HL-60/S4 treated with retinoic acid at 250 ng/mL for 4 days and 3 days (cell line): ENCODE data around the gene CSF1R.

Experiments
- in situ Hi-C: fragments of 300-500 bp; cut with MboI; formaldehyde crosslinking; loops from 2 replicates; pipeline ENCODE4 v1.7.0; 2022; ENCODE audit warnings: low sequenced_read_pairs

The CSF1R gene

DNA sequence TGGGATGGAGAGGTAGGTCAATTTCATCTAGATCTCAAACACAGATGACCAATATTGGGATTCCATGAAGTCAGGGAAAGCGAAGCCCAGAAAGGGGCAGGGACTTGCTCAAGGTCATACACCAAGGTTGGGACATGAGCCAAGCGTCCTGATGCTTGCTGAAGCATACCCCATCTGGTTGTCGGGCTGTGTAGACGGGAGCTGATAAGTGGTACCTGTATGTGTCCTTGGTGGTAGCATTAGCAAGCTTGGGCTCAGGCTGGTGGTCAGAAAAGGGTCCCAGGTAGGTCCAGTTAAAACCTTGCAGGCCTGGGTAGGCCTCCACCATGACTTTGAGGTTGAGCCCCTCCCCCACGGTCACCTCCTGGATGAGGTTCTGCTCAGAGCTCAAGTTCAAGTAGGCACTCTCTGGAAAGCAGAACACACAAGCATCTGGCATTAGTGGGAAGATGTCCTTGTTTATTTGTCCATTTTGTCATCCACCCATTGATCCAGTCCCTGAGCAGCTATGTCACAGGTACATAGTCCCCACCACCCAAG is 13.2 kb downstream of the CSF1R start:
- in situ Hi-C loops: no loop called here

GRCh38 chr5:150070821-150071220 is 15.5 kb downstream of the CSF1R start:
- in situ Hi-C loops: no loop called here

DNA sequence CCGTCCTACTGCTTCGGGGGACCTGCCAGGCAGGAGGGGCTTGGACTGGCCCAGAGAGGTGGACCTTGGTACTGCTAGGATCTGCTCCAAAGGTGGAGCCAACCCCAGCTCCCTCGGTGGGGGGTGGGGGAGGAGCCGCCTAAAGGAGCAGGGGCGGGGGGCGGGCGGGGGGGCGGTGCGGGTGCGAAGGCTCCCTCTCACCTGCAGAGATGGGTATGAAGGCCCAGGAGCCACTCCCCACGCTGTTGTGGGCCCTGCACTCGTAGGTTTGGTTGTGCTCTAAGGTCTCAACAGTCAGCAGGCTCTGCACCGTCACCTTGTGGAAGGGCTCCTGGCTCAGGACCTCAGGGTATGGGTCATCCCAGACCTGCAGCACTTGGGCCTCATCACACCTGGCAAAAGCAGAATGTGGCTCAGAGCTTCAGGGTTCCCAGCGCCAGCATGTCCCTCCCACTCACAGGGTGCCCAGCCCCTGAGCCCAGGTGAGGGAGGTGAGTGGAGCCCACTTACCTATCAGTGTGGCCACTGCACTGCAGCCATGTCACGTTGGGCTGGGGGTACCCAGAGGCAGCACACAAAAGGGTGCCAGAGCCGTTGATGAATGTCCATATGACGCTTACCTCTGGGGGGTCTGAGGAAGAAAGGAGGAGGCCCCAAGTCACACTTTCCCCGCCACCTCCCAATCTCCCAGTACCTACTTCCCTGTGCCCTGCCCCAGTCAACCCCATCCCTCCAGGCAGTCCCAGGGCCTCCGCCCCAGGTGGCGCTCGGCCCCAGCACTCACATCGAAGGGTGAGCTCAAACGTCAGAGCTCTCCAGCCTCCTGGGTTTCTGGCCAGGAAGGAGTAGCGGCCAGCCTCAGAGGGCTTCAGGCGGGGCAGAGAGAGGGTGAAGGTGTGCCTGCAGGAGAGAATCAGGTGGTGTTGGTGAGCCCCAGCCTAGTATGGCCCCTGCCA is 16.4 kb downstream of the CSF1R start:
- in situ Hi-C loops: no loop called here

DNA sequence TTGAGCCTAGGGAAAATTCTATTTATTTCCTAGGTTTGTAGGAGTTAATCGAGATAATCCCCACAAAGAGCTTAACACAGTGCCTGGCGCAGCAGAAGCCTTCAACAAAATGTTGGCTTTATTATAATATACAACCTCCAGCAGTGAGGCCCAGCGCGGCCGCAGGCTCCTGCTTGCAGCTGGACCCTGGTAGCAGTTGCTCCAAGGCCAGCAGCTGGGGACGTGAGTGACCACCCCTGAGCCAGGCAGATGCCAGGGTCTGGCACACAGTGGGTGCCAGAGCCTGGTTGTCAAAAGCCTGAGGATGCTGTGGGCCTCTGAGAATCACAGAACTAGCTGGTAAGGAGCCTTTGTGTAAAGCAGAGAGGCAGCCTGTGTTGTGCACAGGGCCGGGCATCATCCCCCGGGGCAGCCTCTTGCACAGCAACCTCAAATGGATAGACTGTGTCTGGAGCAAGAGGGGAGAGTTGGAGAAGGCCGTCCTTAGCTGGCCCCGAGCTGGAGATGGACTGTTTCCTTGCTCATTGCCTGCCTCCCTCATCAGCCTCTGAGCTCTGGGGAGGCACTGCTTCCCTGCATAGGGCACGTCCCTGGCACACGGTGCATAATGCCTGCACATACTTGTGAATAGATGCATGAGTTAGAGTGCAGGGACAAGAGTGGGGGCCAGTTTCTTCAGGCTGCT is 17.3 kb downstream of the CSF1R start:
- in situ Hi-C loops: no loop called here

DNA sequence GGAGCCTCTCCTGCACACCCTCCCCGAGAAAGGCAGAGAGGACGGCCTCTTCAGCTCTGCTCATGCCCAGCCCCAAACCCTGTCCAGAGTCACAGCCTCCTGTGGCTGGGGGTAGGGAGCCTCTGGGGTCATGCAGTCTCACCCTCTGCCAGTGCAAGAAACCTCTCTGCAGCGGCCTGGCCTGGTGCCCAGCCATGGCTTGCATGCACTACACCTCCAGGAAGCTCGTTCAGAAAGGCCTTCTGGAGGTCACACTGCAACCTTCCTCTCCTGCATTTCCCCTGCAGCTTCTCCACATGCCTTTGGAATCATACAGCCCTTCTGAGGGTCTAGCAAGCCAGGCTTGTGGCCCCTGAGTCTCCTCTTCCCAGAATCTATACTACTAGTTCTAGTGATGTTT is 17.9 kb downstream of the CSF1R start:
- in situ Hi-C loops: no loop called here

- in situ Hi-C loops: no loop called here
These were observed 18.3 kb downstream of the CSF1R start for GRCh38 chr5:150068071-150068470.

DNA sequence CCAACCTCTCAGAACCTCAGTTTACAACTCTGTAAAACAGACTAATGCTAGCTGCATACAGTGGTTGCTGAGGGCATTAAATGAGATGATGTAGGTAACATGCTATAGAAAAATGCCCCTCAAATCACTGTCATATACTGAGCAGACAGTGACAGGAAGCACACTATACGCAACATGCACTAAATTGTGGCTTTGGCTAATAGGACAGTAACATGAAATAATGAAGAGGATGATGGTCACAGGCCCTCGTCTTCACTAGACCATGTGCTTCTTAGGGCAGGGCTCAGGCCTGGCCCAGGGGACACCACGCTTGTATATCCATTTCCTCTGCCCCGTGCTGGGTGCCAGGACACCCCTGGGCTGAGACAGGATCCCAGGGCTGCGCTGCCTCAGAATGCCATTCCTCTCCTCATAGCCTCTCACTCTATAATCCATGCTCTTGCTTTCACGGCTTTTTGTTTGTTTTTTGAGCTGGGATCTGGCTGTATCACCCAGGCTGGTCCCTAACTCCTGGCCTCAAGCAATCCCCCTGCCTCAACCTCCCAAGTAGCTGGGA is 18.9 kb downstream of the CSF1R start:
- in situ Hi-C loops: no loop called here

DNA sequence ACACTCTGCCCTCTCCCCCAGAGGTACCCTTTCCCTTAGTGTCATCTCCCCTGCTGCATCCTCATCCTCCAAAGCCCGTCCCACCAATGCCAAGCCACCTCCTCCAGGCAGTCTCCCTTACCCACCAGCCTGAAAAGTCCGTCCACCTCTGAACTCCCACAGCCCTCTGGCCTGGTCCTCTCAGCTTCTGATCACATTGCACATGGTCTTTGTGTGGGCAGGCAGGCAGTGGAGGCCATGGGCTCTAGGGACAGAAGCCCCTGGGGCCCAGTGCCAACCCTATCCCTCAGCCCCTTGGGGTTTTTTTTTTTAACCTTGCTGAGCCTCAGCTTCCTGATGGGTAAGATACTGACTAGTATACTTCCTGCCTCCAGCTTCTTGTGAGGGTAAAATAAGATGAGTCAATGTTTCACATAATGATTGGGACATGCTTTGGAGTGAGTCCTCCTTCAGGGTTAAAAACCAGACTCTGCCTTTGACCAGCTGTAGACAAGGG is 19.4 kb downstream of the CSF1R start:
- in situ Hi-C loops: no loop called here

DNA sequence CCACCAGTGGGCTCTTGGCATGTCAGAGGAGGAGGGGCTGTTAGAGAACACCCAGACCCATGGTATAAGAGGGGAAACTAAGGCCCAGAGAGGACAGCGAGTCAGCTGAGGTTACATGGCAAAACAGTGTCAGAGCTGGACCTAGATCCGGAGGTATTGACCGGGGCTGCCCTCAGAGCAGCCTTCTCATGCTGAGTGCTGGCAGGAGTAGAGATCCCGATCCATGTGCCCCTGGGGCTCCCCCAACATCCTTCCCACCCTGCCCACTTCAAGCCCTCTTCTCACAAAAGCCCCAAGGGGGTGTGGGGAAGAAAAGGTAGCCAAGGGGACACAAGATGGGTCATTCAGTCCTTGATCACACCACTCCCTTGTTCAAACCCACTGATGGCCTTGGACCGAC is 19.9 kb downstream of the CSF1R start:
- in situ Hi-C loops: no loop called here

GRCh38 chr5:150065886-150066285 is 20.5 kb downstream of the CSF1R start:
- in situ Hi-C loops: no loop called here

DNA sequence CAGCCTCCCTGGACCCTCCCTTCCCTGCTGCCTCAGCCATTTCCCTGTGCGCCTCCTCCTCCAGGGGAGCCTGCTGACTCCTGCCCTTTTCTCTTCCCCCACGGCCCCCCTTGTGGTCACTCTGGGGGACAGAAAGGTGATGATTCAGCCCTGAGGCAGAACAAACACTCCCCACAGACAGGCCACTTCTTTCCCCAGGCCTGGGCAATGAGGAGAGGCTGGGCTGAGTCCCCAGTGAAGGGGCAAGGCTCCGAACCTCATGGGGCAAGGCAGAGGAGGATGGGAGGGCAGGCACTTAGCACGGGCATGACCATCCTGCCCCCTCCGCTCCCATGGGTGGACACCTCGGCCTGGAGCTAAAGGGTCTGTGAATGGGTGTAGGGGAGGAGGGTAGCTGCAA is 21.0 kb downstream of the CSF1R start:
- in situ Hi-C loops: no loop called here

- in situ Hi-C loops: no loop called here
These were observed 21.6 kb downstream of the CSF1R start for GRCh38 chr5:150064681-150065220.

DNA sequence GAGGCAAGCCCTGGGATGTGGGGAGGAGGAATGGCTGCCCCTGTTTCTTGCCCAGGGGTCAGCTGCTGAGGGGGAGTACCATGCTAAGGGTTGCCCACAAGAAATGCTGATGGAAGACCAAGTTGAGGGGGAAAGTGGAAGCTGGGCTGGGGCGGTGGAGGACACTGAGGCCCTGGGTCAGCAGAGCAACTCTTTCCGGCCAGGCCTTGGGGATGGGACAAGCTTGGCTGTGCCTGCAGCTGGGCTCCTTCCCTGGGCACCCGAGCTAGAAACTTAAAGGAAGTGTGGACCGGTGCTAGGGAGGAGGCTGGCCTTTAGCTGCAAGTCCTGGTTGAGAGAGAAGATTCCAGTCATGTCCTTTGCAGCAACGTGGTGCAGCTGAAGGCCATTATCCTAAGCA is 22.7 kb downstream of the CSF1R start:
- in situ Hi-C loops: no loop called here

DNA sequence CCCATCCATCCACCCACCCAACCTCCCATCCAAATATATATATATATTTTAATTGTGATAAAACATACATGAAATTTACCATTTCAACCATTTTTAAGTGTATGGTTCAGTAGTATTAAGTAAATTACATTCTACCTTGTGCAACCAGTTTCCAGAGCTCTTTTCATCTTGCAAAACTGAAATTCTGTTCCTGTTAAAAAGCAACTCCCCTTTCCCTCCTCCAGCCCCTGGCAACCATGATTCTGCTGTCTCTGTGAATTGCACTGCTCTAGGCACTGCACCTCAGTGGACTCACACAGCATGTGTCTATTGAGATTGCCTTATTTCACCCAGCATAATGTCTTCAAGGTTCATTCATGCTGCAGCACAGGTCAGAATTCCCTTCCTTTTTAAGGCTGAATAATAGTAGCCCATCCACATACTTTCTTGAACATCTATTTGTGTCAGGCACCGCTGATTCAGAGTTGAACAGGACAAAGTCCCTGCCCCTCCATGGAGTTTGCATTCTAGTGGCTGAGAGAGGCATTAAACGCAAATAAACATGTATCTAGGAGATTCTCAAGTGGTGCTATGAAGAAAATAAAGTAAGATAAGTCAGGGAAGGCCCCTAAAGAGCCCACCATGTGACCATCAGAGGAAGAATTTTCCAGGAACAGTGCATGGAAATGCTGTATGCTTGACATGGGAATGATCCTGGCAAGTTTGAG is 24.0 kb downstream of the CSF1R start:
- in situ Hi-C loops: no loop called here

DNA sequence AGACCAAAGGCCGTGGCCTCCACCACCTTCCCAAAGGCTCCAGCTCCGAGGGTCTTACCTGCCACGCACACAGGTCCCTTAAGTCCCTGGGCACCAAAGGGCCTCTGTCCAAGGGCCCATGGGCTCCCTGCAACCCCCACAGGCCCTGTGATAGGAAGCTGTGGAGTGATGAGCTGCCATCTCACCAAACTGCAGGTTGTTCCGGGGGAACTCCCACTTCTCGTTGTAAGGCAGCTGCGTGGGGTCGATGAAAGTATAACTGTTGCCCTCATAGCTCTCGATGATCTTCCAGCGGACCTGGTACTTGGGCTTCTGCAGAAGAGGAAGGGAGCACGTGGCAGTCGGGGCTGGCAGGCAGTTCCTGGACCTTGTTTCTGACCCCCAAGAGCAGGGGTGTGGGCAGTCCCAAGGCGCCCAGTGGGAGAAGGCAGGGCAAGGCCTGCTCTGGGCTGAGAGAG is 24.8 kb downstream of the CSF1R start:
- in situ Hi-C loops: no loop called here

GRCh38 chr5:150060471-150060870 is 25.9 kb downstream of the CSF1R start:
- in situ Hi-C loops: no loop called here

GRCh38 chr5:150059623-150060022 is 26.7 kb downstream of the CSF1R start:
- in situ Hi-C loops: no loop called here

DNA sequence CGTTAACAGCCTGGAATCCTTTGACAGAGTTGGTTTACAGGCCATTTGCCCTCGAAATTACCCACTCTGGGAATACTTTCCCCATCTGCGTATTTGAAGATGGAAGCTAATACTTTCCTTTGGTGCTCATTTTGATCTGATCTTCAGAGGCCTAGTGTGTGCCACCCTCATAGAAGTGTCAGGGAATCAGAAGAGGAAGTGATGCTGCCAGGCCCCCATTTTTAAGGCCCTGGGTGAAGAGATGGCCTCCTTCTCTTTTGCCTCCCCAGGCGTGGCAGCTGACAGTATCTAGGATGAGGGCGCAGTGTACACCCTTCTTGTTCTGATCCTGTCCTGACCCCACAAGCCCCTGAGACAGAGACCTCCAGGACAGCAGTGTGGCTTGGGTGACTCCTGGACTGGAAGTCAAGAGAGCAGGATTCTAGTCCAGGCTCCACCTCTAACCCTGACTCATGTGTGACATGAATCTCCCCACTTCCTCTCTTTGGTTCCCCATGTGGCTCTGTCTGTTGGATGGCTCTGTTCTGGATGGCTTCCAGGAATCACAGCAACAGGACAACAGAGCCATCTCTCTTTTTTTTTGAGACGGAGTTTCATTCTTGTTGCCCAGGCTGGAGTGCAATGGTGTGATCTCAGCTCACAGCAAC is 27.8 kb downstream of the CSF1R start:
- in situ Hi-C loops: no loop called here

GRCh38 chr5:150057996-150058395 is 28.4 kb downstream of the CSF1R start:
- in situ Hi-C loops: no loop called here

- in situ Hi-C loops: no loop called here
These were observed 28.8 kb downstream of the CSF1R start for GRCh38 chr5:150057511-150057910.
